ENCODE results near the gene DHCR7.

DHCR7 gene

GRCh38 chr11:71406681-71407080 lies 41.5 kb downstream of the DHCR7 start:
- DNase-seq = peak; percentile 70

GRCh38 chr11:71404209-71404608 lies 44.0 kb downstream of the DHCR7 start:
- no peak for DNase-seq

DNA sequence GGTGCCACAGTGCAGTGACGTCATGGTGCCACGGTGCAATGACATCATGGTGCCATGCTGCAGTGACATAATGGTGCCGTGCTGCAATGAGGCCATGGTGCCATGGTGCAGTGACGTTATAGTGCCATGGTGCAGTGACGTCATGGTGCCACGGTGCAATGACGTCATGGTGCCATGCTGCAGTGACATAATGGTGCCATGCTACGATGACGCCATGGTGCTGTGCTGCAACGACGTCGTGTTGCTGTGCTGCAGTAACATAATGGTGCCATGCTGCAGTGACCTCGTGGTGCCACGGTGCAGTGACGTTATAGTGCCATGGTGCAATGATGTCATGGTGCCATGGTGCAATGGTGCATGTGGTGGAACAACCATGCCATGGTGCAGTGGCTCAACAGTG lies 45.3 kb downstream of the DHCR7 start:
- no peak for DNase-seq

DNA sequence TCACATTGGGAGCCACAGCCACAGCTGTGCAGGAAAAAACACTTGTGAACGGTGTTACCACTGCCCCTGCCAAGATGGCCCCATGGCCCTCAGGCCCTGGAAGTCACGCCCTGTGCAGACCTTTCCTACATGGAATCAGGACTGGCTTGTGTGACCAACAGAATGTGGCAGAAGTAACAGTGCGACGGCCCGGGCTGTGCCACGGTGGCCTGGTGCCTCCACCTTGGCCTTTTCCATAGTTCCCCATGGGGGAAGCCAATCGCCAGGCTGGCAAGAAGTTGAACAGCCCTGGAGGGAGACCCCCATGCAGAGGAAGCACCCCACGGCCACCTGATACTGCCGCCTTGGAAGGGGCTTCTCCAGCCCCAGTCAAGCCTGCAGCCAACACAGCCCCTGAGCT lies 48.0 kb downstream of the DHCR7 start:
- DNase-seq = no peak

- DNase-seq = no peak
These were observed 48.9 kb downstream of the DHCR7 start for GRCh38 chr11:71399341-71399740.

- DNase-seq = no peak
These were observed 50.2 kb downstream of the DHCR7 start for GRCh38 chr11:71397961-71398360.

DNA sequence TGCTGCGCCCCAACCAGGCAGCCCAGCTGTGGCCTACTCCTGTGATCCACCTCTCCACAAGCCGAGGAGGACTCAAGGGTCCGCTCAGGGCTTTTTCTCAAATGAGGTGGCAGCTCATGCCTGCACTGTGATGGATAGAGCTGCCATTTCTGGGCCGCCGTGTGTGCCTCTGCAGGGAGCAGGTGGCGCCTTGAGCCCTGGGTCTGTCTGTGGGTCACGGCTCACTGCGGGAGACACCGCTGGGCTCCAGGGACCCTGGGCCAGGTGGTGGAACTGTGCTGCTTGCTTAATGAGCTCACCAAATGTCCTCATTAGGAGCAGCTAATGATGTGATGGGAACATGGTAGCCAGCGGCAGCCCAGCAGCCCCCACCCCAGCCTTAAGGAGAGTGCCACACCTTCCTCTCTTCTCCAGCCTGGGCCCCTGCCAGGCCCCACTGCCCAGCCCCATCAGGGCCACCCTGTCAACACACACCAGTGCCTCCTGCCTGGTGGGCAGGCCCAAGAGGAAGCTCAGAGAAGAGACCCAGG lies 50.8 kb downstream of the DHCR7 start:
- DNase-seq = peak; percentile 93

DNA sequence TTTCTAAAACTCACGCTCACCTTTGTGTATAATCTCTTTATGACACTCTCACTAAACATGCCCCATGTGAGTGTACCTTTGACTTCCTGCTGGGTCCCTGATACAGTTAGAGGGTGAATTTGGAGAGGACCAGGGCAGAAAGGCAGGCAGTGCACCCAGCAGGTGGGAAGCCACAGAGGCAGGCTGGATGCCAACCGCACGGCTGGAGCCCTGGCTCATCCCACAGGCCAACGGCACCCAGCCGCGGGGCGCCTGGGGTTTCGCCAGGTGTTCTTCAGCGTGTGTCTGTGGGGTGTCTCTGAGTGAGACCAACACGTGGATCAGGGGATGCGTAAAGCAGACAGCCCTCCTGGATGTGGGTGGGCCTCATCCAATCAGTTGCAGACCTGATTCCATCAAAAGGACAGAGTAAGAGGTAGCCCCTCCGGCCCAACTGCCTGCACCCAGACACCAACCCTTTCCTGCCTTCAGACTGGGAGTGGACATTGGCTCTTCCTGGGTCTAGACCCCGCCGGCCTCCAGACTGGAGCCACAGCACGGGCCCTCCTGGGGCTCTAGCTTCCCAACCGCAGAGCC lies 51.6 kb downstream of the DHCR7 start:
- peak; percentile 89 for DNase-seq

GRCh38 chr11:71395774-71396173 lies 52.4 kb downstream of the DHCR7 start:
- DNase-seq = no peak

DNA sequence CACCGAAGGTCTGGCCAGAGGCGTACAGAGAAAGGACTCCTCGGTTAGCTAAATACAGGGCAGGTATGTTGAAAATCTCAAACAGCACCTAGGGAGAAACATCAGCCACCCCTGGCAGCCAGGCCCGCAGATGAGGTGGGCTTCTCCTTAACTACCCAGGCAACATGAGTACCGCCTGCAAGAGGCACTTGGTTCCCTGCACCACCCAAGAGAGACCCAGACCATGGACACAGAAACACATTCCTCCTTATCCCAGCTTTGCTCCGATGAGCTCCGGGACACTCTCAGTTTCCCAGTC lies 53.0 kb downstream of the DHCR7 start:
- no peak for DNase-seq

- no peak for DNase-seq
These were observed 54.9 kb downstream of the DHCR7 start for GRCh38 chr11:71393283-71393682.

- no peak for DNase-seq
These were observed 56.4 kb downstream of the DHCR7 start for GRCh38 chr11:71391796-71392195.

GRCh38 chr11:71391352-71391751 lies 56.8 kb downstream of the DHCR7 start:
- no peak for DNase-seq

GRCh38 chr11:71388637-71389235 lies 59.5 kb downstream of the DHCR7 start:
- no peak for DNase-seq

DNA sequence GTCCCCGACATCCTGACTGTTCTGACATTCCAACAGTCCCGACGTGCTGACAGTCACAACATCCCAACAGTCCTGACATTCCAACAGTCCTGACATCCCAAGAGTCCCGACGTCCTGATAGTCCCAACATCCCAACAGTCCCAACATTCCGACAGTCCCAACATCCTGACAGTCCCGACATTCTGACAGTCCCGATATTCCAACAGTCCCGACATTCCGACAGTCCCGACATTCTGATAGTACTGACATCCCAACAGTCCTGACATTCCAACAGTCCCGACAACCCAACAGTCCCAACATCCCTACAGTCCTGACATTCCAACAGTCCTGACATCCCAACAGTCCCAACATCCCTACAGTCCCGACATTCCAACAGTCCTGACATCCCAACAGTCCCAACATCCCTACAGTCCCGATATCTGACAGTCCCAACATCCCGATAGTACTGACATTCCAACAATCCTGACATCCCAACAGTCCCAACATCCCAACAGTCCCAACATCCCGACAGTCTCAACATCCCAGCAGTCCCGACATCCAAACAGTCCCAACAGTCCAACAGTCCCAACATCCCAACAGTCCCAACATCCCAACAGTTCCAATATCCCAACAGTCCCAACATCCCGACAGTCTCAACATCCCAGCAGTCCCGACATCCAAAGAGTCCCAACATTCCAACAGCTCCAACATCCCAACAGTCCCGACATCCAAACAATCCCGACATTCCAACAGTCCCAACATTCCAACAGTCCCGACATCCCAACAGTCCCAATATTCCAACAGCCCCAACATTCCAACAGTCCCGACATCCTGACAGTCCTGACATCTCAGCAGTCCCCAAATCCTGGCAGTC lies 60.2 kb downstream of the DHCR7 start:
- DNase-seq = no peak

- DNase-seq = no peak
These were observed 61.0 kb downstream of the DHCR7 start for GRCh38 chr11:71387200-71387599.

DNA sequence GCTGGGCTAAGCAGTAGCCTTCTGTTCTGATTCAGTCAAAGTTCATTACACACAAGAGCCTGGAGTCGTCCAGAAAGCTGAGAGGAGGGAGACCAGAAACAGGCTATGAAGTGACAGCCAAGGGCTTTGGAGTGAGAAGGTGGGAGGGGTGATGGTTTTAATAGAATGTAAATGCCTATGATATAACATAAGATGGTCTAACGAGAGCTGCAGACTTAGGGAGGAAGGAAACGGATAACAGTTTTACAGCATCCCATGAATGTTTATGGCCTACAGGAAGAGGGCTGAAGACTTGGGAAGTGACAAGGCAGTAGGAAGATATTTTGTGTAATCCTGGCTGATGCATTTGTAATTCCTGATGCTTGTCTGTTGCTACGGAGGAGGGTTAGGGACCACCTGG lies 62.0 kb downstream of the DHCR7 start:
- DNase-seq = no peak

GRCh38 chr11:71385091-71385490 lies 63.1 kb downstream of the DHCR7 start:
- DNase-seq = no peak

DNA sequence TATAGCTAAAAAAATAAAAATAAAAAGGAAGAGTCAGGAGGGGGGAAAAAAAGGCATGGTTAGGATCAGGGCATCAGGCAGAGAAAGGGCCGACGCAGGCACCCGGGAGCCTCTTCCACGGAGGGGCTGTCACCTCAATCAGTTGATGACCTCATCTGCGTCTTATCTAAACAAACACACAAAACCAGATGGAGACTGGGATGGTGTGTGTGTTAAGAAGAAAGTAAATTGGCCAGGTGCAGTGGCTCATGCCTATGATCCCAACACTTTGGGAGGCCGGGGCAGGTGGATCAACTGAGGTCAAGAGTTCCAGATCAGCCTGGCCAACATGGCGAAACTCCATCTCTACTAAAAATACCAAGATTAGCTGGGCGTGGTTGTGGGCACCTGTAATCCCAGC lies 63.6 kb downstream of the DHCR7 start:
- peak; percentile 18 for DNase-seq

Data from NCI-H69 (cell line).